Fibroblast of the aortic adventitia (primary cell): Measurements from ENCODE around the gene SPOP. TPM values are rescaled to one million over a fixed set of nuclear protein-coding genes. Genes with fewer than 3 reads are reported as not detected.
"Not testable (repeated sequence)": the region's sequence is repeated elsewhere in the genome, so short reads cannot be mapped to it uniquely, and the experiment has no call there.

ENCODE experiments used
- DNase-seq: peaks from one replicate; pipeline ENCODE4 v3.0.0-alpha.2; 2010; ENCODE audit warnings: low read depth
- H3K4me3 ChIP-seq: 2 replicates; pipeline ENCODE4 v1.5.1; 2011; ENCODE audit warnings: low read depth, mild to moderate bottlenecking, control low read depth, low read length, moderate library complexity
- CTCF ChIP-seq: IDR thresholded peaks from 2 replicates; pipeline ENCODE4 v1.5.1; 2011; ENCODE audit warnings: mild to moderate bottlenecking, low read length, control low read depth, inconsistent platforms; ENCODE audit not compliant: insufficient read depth
- total RNA-seq: library from RNA; depleted of rRNA; stranded (reverse); fragments of >200 nt; gene quantifications from 2 replicates; pipeline ENCODE4 v1.2.3, GENCODE V29; 2012; ENCODE audit warnings: low replicate concordance

Gene SPOP
- total RNA-seq: 46.1 and 85.4 TPM in 2 replicates

DNA sequence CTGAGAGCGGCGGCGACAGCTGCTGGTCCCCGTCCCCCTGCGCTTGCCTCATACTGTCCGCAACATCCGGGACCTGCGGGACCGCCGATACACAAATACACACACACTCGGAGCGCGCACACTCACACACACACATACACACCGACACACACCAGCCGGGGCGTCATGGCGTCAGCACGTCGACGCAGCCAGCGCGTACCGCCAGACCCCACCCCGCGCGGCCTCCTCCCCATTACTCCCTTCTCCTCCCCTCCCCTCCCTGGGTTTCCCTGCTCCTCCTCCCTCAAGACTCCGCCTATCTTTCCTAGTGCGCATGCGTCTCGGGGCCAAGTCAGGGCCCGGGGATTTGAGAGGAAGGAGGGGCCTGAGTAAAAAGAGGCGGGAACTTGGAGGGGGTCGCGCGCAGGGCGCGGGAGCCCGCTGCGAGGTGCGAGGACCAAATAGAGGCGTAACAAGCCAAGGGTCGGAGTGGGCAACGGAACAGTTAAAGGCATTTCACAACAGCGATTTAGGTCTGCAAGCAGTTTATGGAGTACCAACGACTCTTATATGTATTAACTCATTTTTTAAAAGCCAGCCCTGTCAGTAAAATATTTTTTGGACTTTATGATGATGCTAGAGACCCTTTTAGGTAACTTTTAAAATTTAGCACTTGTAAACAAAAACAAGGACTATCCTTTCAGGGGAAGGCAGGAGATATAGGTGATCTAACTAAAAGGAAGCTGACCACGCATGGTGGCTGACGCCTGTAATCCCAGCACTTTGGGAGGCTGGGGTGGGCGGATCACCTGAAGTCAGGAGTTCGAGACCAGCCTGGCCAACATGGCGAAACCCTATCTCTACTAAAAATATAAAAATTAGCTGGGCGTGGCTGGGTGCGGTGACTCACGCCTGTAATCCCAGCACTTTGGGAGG lies at the start of gene SPOP:
Gene SPOP, minus strand, starts transcription at position 165 of the 915 bp plus-strand sequence. CDS start 55,287 bp downstream, outside the sequence.
- DNase-seq: peak; percentile 99
- H3K4me3 ChIP-seq: peak within 1 kb of the TSS; percentile 83
- no peak for TF ChIP-seq CTCF

DNA sequence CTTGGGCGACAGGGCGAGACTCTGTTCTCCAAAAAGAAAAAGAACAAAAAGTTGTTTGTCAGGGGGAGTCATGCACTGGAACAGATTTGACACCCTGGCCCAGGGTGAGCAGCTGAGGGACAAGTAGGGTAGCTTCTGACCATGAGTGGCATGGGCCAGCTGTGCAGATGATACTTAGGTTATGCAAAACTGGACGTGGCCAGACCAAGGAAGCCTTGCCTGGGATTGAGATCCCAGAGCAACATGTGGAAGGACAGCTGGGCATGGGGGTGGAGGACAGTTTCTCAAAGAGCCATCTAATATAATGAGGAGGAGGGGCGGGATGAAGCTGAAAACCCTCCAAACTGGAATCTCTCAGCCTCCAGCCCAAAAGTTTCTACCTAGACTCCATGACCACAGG lies 49.5 kb upstream of the SPOP start:
- no peak for DNase-seq
- no peak overlapping the region for H3K4me3 ChIP-seq
- TF ChIP-seq CTCF: no peak

DNA sequence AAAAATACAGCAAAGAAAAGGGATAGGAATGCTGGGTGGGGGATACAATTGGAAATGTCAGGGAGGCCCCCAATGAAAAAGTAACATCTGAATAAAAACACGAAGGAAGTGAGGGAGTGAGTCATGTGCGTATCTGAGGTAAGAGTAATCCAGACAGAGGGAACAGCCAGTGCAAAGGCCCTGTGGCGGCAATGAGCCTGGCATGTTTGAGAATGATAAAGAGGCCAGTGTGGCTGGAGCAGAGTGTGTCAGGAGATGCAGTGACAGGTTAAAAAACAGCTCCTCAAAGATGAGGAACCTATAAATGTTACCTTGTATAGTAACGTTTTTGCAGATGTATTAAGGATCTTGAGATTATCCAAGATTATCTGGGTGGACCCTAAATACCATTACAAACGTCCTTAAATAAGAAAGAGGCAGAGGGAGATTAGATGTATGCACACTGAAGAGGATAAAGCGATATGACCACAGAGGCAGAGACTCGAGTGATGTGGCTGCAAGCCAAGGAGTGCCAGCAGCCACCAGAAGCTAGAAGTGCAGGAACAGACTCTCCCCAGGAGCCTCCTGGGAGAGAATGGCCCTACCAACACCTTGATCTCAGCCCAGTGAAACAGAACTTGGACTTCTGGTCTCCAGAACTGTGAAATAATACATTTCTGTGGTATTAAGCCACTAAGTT lies 47.7 kb upstream of the SPOP start:
- no peak overlapping the region for H3K4me3 ChIP-seq
- no peak for DNase-seq
- no peak for TF ChIP-seq CTCF

DNA sequence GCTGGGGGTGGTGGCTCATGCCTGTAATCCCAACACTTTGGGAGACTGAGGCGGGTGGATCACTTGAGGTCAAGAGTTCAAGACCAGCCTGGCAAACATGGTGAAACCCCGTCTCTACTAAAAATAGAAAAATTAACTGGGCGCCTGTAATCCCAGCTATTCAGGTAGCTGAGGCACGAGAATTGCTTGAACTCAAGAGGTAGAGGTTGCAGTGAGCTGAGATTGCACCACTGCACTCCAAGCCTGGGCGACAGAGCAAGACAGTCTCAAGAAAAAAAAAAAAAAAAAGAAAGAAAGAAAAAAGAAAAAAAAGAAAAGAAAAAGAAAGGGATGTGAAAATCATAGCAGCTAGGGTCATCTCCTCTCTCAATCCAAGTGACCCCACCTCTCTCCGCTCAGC lies 46.7 kb upstream of the SPOP start:
- H3K4me3 ChIP-seq, DNase-seq: not testable (repeated sequence)

DNA sequence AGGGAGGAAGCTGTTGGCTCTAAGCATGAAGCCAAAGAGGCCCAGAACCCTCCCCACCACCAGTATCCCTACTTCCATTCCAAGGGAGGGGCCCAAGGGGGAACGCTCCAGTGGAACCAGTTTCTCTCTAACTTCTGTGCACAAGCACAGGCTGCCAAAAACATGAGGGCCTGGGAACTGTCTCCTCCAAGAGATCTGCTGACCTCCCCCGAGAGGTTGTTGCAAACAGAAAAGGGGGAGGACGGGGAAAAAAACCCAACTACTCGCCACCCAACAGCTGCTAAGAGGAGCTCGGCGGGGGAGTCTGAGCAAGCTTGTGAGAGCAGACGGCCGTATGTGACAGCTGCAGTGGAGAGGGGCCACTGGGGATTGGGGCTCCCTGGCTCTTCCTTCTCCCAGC lies 45.5 kb upstream of the SPOP start:
- H3K4me3 ChIP-seq: no peak overlapping the region
- DNase-seq: peak; percentile 40
- TF ChIP-seq CTCF: no peak

- DNase-seq: no peak
- no peak overlapping the region for H3K4me3 ChIP-seq
- TF ChIP-seq CTCF: no peak
These were observed 44.2 kb upstream of the SPOP start for GRCh38 chr17:49722066-49722465.

- DNase-seq: no peak
- no peak overlapping the region for H3K4me3 ChIP-seq
- TF ChIP-seq CTCF: no peak
These were observed 39.5 kb upstream of the SPOP start for GRCh38 chr17:49717371-49717861.
